Stimulated activated CD4-positive, alpha-beta T cell treated with anti-CD3 and anti-CD28 coated beads, Interleukin-15, amount 100 ng/mL, for 1 hour (primary cell): Measurements from ENCODE around the gene PRKAR1B.

Experiments used
- DNase-seq, 2 donors: peaks; one replicate each; pipeline ENCODE4 v3.0.0-alpha.2; 2020; ENCODE audit warnings: low read depth in 1 of 2, low spot score in 1 of 2

PRKAR1B gene

DNA sequence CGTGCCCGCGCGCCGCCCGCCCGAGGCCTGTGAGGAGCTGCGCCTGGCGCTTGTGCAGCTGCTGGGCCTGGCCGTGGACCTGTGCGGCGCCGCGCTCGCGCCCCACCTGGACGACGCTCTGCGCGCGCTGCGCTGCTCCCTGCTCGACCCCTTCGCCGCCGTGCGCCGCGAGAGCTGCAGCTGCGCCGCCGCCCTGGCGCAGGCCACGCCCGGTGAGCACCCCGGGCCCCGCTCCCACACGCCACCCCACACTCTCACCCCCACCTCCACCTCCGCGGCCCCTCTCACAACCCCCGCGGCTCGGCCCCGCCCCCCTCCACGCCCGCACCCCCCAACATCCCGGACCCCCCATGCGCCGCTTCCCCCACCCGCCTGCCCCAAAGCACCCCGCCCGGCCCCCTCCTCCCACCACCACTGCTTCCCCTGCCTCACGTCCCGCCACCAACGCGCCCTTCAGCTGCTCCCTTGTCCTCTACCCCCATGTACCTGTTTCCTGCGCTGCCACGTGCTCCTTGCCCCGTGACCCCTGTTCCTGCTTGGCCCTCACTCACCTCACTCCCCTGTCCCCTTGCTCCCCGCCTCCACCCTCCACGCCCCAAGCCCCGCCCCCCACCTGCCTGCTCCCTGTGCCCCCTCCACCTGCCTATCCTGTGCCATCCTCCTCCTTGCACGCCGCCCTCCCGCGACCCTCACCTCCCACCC is at the start of gene PRKAR1B:
Gene PRKAR1B, minus strand, starts transcription at position 178 of the 702 bp plus-strand sequence. CDS start 15,776 bp downstream, outside the sequence.
- peak in 1 of 2 donors; percentile 40 for DNase-seq

DNA sequence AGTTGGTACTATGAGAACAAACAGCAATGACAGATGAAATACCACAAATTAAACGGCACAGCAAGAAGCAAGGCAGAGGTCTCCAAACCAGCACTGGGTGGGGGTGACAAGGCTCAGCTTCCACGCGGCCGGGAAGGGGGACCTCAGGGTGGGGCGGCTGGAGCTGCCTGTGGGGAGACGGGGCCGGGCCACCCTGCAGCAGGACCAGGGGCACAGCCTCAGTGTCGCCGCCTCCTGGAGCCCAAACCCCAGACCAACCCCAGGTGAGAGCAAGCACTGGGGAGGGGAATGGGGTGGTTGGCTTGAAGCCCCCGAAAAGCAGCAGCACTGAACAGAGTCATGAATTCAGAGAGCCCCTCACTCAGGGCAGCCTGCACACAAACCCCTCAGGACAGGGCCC is 49.3 kb upstream of the PRKAR1B start:
- DNase-seq, result no peak

DNA sequence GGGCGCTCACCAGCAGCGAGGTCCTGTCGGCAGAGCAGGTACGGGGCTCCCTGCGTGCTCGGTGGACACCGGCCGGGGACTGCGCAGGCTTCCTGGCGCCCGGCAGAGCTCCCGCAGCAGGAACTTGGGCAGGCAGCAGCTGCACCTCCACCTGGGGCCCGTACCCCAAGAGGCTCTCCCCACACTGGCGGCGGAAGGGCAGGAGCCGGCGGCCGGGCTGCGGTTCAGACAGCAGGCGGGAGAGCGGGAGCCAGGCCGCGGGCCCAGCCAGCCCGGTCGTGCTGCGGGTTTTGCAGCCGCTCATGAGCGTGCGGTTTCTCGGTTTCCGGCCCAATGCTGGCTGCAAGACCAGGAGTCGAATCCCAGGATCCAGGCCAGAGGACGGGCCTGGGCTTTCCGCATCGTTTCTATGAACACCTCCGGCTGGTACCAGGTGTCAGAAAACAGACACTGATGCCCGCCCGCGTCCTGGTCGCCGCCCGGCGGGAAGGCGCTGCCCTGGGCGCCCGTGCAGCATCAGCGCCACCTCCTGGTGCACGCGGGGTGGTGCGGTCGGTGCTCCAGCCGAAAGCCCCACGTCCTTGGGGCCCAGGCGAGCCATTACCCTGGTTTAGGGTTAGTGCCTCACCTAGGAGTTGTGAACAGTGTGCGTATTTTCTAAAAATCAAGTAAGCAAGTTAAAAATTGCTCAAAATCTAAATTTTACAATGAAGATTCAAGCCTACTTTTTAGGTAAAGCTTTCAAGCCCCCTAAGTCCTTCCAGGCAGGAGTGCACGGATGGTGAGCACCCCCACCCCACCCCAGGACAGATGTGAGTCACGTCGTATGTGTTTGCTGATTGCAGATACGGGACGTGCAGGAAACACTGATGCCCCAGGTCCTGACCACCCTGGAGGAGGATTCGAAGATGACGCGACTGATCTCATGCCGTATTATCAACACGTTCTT is 47.4 kb upstream of the PRKAR1B start:
- DNase-seq, result peak; percentile 29 to 57

DNA sequence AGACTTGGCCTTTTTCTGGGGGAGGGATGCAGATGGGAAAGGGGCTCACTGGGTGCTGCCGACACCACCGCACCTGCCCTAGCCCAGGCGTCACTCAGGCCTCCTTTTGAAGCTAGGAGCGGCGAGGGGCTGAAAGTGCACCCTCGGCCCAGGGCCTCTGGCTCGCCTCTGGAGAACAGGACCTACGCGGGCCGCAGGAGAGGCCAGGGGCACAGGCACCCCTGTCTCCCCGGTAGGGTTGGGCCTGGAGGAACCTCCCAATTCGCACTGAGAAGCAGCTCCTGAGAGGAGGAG is 46.5 kb upstream of the PRKAR1B start:
- DNase-seq, result no peak

DNA sequence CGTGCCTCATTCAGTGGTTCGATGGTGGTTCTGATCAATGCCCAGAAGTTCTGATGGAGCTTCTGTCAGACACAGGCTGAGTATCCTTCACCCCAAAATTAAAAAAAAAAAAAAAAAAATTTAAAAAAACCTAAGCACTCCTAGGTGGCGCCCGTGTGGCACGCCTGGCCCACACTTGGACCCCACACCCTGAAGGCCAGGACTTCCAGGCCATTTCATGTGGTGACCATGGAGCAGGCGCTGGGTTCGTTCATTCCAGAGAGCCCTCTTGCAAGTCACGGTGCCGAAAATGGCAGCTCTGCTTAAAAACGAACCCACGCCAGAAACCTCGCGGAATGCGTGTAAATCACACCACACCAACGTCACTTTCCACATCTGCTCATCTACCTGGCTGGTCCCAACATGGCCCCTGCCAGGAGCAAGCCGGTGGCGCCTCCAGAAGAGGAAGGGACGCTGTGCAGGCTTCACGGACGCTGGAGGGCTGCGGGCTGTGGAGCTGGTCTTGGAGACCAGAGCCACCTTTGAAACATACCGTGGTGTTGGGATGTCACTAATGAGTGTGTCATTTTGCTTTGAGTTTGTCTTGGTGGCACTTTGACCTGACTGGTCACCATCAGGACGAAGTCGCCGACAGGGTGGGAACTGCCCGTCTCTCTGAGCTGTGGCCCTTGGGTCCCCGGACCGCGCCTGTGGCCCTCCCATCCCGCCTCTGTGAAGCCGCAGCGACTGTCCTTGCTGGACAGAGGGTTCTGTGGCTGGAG is 46.0 kb upstream of the PRKAR1B start:
- DNase-seq, result no peak

DNA sequence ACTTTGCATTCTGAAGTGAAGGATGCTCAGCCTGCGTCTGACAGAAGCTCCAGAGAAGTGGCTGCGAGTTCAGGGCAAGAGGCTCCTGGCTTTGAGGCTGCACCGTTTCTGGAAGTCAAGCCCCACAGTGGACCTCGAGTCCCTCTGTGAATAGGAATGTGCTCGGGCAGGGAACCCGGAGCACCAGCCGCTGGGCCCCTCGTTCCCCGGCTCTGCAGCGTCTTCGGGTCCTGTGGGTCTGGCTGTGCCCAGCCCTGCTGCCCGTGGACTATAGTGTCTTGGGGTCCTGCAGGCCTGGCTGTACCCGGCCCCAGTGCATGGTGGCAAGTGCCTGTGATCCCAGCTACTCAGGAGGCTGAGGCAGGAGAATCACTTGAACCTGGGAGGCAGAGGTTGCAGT is 45.3 kb upstream of the PRKAR1B start:
- no peak for DNase-seq

DNA sequence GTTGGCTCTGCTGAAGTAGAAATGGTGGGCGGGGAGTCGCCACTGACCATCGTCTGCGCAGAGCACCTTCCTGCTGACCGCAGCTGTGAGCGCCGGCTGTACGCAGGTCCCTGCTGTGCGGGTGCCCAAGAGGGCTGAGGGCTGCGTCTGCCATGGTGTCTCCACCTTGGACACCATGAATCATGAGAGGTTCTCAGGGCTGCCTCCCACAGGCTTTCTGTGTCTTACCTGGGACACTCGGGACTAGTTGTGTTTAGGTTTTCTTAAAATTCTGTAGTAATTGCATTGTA is 44.9 kb upstream of the PRKAR1B start:
- no peak for DNase-seq

DNA sequence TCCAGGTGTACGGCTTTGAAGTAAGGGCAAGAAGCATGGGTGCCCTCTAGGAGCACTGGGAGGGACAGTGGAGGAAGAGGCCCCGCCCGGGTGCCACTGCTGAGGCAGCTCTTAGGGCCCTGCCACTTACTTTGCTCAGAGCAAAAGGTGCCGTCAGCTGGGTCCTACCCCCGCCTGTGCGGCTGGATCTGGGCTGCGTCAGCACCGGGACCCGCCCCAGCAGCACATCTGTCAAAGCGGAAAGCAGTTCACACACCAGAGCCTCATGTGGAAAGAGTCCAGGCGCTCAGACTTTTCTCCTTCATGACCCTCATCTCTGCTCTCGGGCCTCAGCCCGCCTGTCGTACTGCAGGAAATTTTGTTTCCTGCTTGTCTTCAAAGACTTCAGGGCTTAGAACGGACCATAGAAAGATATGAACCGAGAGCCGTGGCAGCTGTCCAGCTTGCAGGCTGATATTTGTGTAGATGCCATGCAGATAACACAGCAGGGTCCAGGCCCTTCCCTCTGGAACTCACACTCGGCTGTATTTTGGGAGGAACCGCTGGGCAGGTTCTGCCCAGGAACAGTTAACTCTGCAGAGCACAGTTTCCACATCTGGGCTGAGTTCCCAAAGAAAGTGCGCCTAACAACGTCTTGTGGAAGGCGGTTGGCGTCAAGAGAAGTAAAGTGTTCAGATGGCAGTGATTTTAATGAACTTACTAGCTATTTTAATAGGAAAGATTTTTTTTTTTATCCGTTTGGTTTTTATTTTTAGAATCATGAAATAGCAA is 44.3 kb upstream of the PRKAR1B start:
- DNase-seq, result no peak

DNA sequence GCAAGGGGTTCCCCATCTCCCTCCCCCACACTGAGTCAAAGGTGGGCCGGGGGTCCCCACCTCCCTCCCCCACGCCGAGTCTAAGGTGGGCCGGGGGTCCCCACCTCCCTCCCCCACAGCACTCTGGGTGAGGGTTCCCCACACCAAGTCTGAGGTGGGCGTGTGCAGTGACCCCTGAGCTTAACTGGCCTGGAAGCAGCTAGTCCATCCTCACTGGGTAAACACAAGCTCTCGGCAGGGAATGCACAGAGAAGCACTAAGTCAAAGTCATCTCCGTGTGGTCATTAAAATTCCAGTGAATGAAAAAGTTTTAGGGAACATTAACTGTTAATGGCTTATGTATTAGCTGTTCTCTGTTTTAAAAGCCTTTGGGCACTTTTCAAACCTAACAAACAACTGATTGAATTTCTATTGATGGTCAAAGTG is 43.7 kb upstream of the PRKAR1B start:
- no peak for DNase-seq

DNA sequence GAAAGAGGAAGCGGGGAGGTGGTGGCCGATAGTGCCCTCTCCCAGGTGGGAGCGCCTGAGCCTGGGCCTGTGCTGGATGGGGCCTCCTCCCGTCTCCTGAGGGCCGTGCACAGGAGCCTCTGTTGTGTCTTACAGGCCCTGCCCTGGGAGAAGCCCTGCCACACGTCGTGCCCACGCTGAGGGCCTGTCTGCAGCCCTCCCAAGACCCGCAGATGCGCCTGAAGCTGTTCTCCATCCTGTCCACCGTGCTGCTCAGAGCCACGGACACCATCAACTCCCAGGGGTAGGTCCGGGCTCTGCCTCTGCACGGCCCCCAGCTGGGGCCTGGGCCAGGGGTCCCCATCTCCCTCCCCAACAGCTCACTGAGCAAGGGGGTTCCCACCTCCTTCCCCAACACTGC is 43.3 kb upstream of the PRKAR1B start:
- no peak for DNase-seq

DNA sequence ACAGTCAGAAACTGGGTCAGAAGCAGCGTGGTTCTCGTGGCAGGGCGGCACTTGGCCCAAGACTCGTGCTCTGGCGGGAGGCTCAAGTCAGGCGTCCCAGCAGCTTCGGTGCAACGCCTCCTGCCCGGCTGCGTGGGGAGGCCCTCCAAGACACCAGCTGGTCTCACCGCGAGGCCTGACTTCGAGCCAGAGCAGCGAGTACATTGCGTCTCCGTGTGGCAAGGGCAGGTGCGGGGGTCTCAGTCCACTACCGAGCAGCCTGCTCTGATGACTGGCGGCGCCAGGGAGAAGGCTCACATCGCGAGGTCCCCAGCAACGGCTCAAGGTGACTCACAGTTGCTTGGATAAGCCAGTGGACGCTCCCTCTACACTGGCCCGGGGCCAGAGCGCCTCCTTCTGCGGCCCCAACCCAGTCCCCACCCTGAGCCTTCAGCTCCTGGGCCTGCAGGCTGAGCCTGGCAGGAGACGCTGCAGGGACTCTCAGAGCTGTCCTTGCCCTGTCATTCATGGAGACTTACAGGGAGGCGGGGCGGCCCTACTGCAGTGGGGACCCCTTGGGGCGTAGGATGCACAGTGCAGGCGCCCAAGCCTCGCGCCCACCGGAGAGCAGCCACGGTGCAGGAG is 41.9 kb upstream of the PRKAR1B start:
- no peak for DNase-seq

DNA sequence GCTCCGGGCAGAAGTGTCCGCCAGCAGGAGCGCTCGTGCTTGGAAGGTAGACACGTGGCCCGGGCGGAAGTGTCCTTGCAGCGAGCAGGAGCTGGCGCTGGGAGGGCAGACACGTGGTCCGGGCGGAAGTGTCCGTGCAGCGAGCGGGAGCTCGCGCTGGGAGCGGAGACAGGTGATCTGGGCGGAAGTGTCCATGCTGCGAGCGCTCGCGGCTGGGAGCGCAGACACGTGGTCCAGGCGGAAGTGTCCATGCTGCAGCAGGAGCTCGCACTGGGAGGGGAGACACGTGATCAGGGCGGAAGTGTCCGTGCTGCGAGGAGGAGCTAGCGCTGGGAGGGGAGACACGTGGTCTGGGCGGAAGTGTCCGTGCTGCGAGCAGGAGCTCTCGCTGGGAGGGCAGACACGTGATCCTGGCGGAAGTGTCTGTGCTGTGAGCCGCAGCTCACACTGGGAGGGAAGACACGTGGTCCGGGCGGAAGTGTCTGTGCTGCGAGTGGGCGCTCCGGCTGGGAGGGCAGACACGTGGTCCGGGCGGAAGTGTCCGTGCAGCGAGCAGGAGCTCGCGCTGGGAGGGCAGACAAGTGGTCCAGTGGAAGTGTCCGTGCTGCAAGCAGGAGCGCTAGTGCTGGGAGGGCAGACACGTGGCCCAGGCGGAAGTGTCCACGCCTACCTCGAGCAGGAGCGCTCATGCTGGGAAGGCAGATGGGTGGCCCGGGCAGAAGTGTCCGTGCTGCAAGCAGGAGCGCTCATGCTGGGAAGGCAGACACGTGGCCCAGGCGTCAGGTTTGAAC is 41.1 kb upstream of the PRKAR1B start:
- DNase-seq, result peak in 1 of 2 donors; percentile 16

DNA sequence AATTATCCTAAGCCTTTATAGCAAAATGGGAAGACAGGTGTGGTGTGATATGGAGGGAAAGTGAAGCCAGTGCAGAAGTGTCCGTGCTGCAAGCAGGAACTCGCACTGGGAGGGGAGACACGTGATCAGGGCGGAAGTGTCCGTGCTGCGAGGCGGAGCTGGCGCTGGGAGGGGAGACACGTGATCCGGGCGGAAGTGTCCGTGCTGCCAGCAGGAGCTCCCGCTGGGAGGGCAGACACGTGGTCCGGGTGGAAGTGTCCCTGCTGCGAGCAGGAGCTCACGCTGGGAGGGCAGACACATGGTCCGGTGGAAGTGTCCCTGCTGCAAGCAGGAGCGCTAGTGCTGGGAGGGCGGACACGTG is 40.5 kb upstream of the PRKAR1B start:
- DNase-seq, result no peak

DNA sequence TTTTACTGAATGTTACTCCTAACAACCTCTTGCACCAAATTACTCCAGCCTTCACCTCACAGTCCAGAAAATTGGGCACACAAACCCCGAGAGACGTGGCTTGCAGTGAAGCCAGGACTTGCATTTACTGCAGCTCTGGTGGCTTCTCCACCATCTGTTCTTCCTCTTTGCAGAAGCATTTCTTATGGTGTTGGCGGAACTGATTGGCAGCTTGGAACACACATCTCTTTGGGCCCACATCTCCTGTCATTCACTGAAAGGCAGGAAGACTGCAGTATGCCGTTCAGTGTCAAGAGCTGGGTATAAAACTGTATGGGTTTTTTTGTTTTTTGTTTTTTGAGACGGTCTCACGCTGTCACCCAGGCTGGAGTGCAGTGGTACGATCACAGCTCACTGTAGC is 38.3 kb upstream of the PRKAR1B start:
- DNase-seq, result no peak

DNA sequence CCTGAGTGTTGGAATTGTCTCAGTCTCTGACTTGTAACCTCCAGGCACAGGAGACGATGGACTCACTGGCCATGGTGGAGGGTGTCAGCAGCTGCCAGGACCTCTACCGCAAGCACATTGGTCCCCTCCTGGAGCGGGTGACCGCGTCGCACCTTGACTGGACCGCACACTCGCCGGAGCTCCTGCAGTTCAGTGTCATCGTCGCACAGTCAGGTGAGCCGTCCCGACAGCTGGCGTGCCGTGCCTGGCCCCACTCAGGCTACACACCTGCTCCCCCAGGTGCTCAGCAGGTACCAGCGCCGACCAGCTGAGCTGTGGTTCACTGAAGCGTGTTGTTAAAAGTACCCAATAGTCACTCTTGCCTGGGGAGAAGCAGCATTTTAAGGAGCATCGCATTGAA is 36.7 kb upstream of the PRKAR1B start:
- DNase-seq, result no peak

DNA sequence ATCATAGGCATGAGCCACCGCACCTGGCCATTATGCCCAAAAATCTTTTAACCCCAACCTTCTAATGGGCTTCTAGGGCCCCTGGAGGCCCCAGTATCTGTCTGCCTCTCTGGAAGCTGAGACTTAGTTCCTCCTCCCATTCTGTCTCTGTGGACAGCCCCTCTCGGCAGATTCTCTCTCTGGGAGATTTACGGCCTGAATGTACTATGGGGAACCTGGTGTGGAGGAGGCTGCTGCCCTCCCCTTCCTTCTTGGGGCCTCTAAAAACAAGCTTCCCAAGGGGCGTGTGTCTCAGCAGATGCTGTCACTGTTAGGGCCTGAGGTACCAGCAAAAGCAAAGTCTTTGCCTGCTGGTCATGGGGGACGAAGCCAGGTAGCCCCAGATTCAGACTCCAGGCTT is 35.8 kb upstream of the PRKAR1B start:
- no peak for DNase-seq

DNA sequence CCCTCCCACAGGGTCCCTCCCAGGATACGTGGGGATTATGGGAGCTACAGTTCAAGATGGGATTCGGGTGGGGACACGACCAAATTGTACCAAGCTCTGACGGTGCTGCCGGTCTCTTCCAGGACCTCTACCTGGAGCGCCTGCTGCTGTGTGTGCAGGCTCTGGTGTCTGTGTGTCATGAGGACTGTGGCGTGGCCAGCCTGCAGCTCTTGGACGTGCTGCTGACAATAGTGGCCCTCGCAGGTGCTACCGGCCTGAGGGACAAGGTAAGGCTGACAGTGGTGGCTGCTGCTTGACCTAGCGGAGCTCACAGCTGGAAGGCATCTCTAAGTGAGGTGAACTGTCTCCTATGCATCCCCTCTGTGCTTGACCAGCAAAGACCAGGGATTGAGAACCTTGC is 34.5 kb upstream of the PRKAR1B start:
- no peak for DNase-seq

DNA sequence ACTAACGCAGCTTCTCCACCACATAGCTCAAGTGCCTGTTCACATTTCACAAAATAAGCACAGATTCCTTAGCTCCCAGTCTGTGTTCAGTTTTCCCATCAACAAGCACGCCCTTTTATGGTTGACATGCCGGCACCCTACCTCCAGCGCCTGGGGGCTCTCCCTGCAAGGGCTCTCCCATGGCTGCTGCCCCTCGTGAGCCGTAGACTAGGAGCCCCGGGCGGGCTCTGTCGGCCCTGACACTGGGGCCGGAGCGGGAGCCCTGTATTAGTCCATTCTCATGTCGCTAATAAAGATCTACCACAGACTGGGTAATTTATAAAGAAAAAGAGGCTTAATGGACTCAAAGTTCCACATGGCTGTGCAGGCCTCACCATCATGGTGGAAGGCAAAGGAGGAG is 34.0 kb upstream of the PRKAR1B start:
- DNase-seq, result no peak

DNA sequence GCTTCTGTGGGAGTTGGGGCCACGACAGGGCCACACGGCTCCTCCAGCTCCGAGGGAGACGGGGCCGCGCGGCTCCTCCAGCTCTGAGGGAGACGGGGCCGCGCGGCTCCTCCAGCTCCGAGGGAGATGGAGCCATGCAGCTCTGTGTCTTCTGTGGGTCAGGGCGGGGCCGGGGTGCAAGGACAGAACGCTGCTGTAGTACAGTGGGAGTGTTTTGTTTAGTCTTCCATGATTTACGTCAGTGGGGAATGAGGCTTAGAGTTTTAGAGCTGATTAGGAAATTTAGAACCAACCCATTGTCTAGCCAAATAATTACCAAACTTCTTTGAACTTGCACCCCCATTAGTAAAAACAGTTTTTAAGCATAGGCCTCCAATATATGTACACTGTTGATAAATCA is 32.9 kb upstream of the PRKAR1B start:
- no peak for DNase-seq

DNA sequence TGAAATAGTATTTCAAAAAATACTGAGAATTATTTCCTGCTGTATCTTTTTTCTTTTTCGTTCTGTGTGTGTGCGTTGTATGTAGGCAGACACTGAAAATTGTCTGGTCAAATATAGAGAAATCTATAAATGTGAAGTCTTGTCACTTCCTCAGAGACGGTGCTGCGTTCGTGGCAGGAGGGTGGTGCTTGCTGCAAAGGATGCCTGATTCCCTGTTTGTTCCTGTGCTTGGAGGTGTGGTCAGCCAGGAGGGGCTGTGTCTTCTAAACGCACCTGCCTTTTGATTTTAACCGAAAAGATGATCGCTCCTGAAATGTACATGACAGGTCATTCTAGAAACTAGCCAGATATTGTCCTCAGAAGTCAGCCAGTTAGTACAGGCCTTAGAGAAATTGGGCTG is 32.5 kb upstream of the PRKAR1B start:
- DNase-seq, result no peak
